Stimulated activated CD4-positive, alpha-beta T cell treated with anti-CD3 and anti-CD28 coated beads, Interleukin-2, amount 100 ng/mL, for 24 hours (primary cell): ENCODE results near the gene COA3.

Experiments used
- DNase-seq, 2 donors: peaks; one replicate each; pipeline ENCODE4 v3.0.0-alpha.2; 2020

The COA3 gene, protein sequence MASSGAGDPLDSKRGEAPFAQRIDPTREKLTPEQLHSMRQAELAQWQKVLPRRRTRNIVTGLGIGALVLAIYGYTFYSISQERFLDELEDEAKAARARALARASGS

DNA sequence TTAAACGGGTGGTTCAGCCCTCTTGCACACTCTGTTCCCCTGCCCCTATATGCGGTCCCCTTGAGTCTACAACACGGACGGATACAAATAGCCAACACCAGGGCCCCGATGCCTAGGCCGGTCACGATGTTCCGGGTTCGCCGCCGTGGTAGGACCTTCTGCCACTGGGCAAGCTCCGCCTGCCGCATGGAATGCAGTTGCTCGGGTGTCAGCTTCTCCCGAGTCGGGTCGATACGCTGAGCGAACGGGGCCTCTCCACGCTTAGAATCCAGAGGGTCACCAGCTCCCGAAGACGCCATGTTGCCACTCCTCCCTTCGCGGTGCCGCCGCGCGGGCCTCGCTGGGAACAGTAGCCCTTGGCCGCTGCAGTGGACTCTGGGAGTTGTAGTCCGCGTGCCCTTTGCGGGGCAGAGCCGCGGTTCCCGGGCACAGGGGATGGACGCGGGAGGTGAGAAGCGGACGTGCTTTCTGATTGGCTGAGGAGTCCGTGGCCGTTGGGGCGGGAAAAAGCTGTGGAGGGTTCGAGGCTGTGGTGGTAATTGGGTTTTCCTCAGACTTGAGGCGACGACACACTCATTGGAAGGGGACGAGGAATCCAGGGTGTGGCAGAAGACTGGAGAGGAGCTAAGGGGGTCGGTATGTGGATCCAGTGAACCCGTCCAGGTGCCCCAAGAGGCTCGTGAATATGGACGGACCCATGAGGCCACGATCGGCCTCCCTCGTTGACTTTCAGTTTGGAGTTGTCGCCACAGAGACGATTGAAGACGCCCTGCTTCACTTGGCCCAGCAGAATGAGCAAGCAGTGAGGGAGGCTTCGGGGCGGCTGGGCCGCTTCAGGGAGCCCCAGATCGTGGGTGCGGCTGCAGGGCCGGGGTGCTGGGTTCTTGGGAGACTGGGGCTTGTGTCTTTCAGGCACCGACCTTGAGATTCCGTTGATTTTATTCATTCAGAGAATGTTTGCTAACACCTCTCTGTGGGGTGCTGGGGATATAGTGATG is at the start of gene COA3, which contains the start of gene CNTD1:
COA3 (minus strand) TSS at position 322 of the 998 bp plus-strand sequence; CDS start at position 299, 23 bp downstream.
CNTD1 (plus strand) TSS at position 479 of the 998 bp plus-strand sequence; CDS start at position 686, 207 bp downstream.
- peak; percentile 82 to 87 for DNase-seq

DNA sequence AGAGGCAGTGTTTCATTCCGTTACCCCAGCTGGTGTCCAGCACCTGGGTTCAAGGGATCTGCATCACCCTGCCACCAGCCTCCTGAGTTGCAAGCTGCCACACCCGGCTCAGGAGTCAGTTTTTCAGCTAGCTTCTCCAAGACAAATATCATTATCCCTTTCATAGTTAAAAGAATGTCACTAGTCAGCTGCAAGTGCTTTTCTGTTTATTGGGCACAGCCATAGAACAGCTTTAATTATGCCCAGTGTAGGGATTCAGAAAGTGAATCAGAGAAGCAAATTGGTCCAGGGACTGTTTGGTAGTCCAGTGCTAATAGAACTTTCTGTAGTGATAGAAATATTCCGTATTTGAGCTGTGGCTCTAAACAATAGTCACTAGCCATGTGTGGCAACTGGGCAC is 49.6 kb upstream of the COA3 start:
- DNase-seq = no peak

DNA sequence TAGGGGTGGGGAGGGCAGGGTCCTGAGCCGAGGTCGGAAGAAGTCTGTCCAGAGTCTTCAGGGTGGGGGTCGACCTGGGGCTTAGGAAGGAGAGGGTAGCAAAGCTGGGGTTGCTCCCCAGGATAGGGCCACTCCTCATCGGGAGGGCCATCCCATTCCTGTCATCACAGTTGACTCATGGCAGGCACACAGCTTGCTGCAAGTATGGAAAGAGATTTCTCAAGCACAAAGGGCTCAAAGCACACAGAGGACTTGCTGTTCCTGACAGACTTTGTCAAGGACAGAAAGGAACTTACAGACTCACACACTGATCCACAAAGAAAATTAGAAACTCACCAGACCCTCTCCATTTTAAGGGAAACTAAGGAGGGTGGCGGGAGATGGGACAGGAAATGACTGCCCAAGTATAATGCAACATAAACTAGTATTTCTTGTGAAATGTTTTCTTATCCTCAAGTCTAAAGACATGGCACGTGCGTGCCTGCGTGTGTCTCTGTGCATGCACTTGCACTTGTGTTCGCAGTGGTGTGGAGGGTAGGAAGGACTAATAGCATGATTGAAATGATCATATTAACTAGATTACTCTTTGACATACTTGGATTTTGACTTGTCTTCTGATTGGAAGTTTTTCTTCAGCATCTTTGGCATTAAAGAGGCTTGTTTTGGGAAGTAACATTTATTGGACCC is 48.2 kb upstream of the COA3 start:
- DNase-seq = no peak

DNA sequence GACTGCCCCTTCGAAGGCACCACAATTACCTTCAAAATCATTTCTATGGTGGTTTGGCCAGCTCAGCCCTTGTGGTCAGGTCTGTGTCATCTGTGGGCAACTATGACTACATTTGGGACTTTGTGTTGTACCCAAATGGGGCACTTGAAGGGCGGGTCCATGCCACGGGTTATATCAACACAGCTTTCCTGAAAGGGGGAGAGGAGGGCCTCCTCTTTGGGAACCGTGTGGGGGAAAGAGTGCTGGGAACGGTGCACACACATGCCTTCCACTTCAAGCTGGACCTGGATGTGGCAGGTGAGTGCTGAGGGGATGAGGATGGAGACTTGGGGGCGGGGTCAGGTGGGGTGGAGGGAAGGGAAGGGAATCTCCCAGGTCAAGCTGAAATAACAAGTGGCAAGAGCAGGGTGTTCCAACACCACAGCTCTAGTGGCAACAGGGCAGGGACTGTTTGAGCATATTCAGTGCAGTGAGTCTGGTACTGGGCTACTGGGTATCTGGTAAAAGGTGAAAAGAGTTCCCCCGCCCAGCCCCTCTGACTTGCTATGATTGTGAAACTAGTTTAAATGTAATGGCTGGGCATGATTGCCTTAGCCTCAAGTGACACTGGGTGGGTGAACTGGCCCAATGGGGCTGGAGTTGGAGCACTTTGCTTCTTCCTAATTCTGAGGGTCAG is 47.6 kb upstream of the COA3 start:
- DNase-seq = peak; percentile 39 to 56

DNA sequence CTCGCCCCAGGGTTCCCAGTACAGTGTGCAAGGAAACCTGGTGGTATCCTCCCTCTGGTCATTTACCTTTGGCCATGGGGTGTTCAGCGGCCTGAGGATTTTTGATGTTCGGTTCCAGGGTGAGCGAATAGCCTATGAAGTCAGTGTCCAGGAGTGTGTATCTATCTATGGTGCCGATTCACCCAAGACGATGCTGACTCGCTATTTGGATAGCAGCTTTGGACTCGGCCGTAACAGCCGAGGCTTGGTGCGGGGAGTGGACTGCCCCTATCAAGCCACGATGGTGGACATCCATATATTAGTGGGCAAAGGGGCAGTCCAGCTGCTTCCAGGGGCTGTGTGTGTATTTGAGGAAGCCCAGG is 47.0 kb upstream of the COA3 start:
- no peak for DNase-seq

DNA sequence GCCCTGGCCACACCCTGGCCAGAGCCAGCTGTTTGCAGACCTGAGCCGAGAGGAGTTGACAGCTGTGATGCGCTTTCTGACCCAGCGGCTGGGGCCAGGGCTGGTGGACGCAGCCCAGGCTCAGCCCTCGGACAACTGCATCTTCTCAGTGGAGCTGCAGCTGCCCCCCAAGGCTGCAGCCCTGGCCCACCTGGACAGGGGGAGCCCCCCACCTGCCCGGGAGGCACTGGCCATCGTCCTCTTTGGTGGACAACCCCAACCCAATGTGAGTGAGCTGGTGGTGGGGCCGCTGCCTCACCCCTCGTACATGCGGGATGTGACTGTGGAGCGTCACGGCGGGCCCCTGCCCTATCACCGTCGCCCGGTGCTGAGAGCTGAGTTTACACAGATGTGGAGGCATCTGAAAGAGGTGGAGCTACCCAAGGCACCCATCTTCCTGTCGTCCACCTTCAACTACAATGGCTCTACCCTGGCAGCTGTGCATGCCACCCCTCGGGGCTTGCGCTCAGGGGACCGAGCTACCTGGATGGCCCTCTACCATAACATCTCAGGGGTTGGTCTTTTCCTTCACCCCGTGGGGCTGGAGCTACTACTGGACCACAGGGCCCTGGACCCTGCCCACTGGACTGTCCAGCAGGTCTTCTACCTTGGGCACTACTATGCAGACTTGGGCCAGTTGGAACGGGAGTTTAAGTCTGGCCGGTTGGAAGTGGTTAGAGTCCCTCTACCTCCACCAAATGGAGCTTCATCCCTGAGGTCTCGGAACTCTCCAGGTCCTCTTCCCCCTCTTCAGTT is 46.5 kb upstream of the COA3 start:
- no peak for DNase-seq

DNA sequence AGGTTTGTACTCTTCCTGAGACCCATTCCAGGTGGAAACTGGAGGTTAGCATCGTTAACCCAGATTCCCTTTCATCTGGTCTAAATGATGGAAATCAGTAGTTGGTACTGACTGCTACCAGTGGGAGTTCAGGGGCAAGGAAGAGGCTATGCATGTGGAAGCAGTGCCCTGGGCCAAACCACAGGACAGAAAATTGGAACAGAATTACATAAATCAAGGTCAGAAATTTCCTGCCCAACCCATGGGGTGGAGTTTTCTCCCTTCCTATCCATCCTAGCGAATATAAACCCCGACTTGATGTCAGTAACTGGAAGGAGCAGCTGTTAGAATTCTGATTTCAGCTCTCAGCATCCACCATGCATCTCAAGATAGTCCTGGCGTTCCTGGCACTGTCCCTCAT is 45.8 kb upstream of the COA3 start, which contains the start of gene AOC2:
AOC2 (plus strand) TSS at position 310 of the 400 bp plus-strand sequence; CDS start at position 357, 47 bp downstream.
- DNase-seq = no peak

DNA sequence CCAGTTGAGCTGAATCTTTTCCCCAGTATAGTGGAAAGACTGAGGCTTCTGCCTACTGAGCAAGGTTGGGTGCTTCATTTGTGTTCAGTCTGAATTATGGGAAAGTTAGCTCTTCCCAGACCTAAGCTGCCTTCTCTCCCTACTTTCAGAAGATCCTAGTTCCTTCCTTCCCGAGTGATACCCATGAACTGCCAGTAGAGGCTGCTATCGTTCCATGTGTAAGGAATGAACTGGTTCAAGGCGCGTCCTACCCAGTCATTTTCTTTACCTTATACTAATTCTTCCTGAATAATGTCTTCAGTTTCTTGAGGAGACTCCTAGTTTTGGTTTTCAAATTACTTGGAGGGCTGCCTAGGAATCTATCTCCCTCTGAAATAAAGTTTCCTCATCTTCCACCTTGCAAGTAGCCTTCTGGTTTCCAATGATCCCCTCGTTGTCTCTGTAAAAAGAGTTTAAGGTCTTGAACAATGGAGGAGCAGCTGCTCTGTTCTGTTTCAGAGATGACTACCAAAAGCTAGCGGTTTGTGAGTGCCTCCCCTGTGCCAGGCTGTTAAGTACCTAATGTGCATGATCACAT is 44.9 kb upstream of the COA3 start:
- no peak for DNase-seq

DNA sequence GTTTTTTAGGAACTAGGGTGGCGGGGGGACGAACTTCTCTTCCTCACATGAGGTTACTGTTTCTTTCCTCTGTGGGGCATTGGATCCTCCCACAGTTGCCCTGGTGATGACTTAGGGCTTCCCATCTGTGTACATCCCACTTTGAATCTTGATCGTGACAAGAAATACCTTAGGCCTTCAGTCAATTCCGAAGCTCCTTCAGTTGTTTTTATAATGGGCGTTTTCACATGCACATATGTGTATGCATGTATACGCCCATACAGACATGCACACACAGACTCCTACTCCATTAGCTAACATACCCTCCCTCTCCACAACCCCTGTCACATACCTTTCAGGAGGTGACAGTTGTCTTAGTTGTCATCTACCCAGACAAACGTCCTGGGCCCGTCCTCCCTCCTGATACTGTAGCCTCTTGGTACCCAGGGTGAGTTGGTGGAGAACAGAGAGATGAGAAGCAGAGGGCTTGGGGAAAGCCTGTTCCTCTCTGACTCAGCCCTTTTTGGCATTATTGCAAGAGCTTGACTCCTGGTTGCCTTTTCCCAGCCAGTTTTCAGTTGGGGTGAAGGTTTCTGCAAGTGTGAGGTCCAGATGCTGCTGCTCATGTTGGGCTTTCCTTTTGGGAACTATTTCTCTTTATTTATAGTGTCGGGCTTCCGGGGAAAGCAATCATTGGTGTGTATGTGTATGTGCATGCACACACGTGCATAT is 43.6 kb upstream of the COA3 start:
- DNase-seq = no peak

DNA sequence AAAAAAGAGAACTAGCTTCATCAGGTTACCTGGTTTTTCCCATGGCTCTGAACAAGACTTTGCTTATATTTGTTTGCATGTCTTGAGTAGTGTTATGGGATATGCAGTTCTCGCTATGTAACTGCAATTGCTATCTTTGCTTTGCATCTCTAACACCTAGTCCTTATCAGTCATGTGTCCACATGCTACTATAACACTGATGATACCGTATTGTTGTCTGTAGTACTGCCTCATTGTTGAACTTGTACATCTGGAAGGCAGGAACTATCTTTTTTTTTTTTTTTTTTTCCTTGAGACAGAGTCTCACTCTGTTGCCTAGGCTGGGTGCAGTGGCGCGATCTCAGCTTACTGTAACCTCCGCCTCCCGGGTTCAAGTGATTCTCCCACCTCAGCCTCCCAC is 37.2 kb upstream of the COA3 start:
- no peak for DNase-seq

DNA sequence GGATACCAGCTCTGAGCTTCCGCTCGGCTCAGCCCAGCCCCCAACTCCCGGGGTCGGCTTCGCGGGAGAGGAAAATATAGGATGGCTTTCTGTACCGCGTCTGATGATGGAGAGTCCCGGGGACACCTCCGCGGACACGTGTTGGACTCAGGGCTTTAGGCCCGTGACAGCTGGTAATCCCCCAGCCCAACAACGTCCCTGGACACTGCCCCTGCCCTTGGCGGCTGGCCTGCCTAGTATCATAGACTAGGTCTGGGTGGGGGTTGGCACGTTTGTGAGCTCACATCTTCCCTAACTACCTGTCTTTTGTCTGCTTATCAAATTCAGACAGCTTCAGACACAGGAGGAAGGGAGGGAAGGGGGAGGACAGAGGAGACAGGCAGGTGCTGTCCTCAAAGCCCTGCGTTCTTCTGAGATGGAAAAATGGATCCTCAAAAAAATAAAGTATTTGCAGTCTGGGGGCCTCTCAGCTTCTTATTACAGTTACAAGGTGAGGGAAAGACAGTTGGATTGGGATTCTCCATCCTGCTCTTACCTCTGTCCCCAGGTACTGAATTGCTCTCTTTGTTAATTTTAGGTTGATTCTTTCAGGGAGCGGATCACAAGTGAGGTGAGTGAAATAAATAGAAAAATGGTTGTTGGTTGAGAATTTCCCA is 35.4 kb upstream of the COA3 start:
- no peak for DNase-seq

DNA sequence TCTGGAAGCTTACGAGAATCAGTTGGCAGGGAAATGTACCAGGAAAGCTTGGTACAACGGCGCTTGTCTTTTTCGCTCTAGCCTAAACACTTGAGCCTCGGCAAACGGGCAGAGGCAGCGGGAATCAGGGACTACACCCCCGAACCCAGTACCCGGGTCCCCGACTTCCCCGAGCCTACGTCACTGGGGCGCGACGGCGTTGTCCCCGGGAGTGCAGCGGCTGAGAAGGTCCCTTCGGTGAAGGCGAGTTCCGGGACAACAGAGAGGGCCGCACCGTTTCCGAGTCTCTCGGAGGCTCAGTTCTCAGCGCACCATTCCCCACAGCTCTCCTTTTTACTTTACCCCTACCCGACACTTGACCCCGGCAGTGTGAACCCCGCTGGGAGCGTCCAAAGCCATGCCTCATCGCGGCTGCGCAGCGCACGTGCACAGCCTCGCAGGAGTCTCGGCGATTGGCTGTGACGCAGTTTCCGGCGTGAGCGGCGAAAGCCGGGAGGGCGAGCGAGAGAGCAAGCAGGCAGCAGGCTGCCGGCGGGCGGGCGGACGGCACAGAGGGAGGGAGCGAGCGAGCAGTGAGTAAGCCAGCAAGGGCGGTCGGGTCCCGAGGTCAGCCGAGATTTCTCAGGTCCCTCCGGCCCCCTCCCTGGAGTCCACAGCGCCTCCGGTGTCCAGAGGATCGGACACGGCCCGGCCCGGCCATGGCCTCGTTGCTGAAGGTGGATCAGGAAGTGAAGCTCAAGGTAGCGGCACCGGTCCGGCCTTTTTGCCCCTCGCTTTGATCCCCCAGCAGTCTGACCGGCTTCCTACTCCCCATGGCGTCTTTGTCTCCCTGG is 34.6 kb upstream of the COA3 start, which contains the start of gene PSME3:
PSME3 (plus strand) TSS at position 464 of the 833 bp plus-strand sequence; CDS start at position 699, 235 bp downstream.
- peak; percentile 90 to 91 for DNase-seq

DNA sequence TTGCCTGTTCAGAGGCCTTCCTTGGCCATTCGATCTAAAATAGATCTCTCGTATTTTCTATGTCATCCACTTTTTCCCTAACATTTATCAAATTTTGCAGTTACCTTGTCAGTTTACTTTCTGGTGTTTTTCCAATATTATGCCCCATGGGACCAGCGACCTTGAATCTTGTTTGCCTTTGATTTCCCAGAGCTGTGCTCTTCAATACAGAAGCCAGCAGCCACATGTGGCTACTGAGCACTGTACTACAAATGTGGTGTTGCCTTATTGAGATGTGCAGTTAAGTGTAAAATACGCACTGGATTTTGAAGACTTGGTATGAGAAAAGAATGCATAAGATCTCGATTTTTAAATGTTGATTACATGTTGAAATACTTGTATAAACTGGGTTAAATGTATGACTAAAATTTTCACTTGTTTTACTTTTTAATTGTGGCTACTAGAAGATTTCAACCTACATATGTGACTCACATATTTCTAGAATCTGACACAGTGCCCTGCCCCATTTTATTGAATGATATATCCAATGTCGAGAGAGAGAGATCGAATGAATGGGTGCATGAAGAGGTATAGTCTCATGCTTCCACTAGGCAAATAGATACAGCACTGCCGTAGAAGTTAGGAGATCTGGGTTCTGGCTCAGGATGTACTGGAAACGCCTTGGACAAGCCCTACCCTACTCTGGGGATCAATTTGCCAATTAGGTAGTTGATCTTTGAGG is 33.9 kb upstream of the COA3 start:
- no peak for DNase-seq

DNA sequence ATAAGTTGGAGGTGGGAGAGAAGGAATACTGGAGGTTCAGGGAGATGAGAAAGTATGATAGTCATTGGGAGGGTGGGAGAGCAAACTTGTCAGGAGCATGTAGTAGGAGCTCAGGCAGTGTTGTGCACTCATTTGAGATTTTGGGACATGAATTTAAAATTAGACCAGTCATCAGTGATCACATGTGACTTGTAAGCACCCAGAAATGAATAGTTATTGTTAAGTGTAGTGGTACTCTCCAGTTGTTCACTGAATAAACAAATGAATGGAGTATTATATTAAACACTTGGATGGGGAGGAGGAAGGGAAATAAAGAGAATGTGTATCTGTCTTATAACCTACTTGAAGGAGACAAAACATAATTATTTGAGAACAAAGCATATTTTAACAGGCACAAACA is 32.5 kb upstream of the COA3 start:
- no peak for DNase-seq

DNA sequence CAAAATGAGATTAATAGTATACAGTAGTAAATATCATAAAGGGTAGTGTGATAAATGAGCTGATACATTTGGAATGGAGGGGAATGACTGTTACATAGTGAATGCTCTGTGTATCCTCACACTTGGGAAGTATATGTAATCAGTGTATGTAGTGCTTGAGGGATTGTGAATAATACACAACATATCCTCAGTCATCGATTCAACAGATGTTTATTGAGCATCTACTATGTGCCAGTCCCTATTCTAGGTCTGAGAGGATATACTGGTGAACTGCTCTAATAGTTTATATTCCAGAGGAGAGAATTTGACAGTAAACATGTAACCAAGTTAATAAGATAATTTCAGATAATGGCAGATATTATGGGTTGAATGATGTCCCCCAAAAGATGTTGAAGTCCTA is 29.0 kb upstream of the COA3 start:
- DNase-seq = no peak

DNA sequence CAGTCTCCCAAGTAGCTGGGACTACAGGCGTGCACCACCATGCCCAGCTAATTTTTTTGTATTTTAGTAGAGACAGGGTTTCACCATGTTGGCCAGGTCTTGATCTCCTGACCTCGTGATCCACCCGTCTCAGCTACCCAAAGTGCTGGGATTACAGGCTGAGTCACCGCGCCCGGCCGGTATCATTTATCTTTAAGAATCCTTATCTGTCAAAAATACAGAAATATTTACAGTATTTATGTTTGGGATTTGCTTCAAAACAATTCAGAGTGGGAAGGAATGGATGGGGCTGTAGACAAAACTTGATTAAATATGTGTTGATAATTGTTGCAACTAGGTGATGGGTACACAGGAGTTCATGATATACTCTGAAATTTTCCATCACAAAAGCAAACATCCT is 22.7 kb upstream of the COA3 start:
- no peak for DNase-seq

DNA sequence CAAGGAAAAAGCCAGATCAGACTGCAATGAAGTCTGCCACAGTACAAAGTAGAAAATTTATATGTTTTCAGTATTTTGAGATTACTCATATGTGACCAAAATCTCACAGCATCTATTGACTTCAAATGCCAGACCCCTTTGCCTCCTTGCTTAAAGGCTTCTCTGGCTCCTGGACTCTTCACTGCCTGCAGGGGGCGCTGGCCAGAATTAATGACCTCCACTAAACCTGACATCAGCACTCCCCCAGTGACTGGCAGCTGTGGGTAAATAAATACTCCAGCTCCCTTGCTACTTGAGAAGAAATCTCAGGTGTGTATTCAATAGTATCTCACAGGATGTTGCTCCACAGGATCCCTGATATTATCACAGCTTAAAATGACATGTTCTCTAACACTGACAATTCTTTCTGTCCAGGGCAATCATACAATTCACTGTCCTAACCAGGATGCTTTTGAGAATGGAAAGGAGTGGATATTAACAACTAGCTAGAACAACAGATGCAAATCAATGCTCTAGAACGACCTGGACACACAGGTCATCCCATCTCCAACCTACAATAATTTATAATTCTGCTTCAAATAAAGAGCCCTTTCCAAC is 21.5 kb upstream of the COA3 start:
- peak; percentile 73 to 77 for DNase-seq

DNA sequence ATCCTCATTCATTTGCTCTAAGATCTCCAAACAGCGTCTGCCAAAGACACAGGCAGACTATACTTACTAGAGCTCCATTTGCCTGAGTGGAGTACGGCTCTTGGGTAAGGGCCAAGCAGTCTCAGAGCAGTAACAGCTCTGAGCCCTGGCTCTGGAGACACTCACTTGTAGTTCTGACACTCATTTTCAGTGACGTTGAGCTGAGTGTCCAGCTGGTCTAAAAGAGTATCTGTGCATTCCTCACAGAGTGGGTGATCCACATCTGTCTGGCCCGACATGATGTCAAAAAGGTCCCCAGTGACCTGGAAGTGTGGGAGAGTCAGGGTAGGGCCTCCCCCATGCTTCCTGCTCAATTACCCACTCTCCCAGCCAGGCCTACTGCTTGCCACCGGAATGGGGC is 19.9 kb upstream of the COA3 start:
- no peak for DNase-seq
